Neutrophil (primary cell): Measurements from ENCODE around the gene L2HGDH.

ENCODE experiments used
- H3K27ac ChIP-seq: fragments of 200-600 bp; sonication (generic); 2 replicates; pipeline ENCODE4 v1.5.1; 2016; ENCODE audit warnings: mild to moderate bottlenecking, moderate library complexity
- H3K27me3 ChIP-seq: fragments of 200-600 bp; sonication (generic); 2 replicates; pipeline ENCODE4 v1.6.0; 2016; ENCODE audit warnings: mild to moderate bottlenecking
- H3K36me3 ChIP-seq: fragments of 200-600 bp; sonication (generic); 2 replicates; pipeline ENCODE4 v1.5.1; 2017
- H3K4me1 ChIP-seq, 2 experiments: fragments of 200-600 bp in 1 of 2; sonication (generic) in 1 of 2; 1 replicate in 1 of 2; 2 replicates in 1 of 2; pipeline versions ENCODE4 v1.5.1 to v1.6.1; 2013 to 2016; ENCODE audit warnings: low read depth in 1 of 2, low read length in 1 of 2, mild to moderate bottlenecking in 1 of 2, moderate library complexity in 1 of 2; ENCODE audit not compliant: control insufficient read depth in 1 of 2, insufficient read depth in 1 of 2
- H3K4me3 ChIP-seq, 2 experiments: fragments of 200-600 bp in 1 of 2; sonication (generic) in 1 of 2; 1 replicate in 1 of 2; 2 replicates in 1 of 2; pipeline ENCODE4 v1.5.1; 2013 to 2016; ENCODE audit warnings: low read depth in 1 of 2, low read length in 1 of 2, mild to moderate bottlenecking in 1 of 2, moderate library complexity in 1 of 2
- H3K9me3 ChIP-seq: fragments of 200-600 bp; sonication (generic); 2 replicates; pipeline ENCODE4 v1.5.1; 2016
- CTCF ChIP-seq: fragments of 200-600 bp; sonication (generic); IDR thresholded peaks from 2 replicates; pipeline ENCODE4 v1.5.1; 2016; ENCODE audit warnings: antibody characterized with exemption

L2HGDH gene

GRCh38 chr14:50344116-50344775, 32.2 kb upstream of the L2HGDH start:
- H3K4me3 ChIP-seq: no peak overlapping the region
- no peaks in the 10 kb centered on the region for H3K27me3 ChIP-seq
- H3K36me3 ChIP-seq: no peaks in the 10 kb centered on the region
- no peak for TF ChIP-seq CTCF
- H3K9me3 ChIP-seq: no peaks in the 10 kb centered on the region
- H3K4me1 ChIP-seq: no peaks in the 10 kb centered on the region
- H3K27ac ChIP-seq: no peak overlapping the region

- Histone ChIP-seq H3K4me3 (no peak overlapping the region), H3K36me3 (peaks cover 4% of the 10 kb centered on the region), H3K9me3 (no peaks in the 10 kb centered on the region), H3K27ac (no peak overlapping the region), H3K27me3 (no peaks in the 10 kb centered on the region), H3K4me1 (no peaks in the 10 kb centered on the region)
- TF ChIP-seq CTCF: no peak
These were observed 31.4 kb upstream of the L2HGDH start for GRCh38 chr14:50343434-50343833.

- no peak overlapping the region for H3K27ac ChIP-seq
- H3K36me3 ChIP-seq: peaks cover 7% of the 10 kb centered on the region
- no peaks in the 10 kb centered on the region for H3K4me1 ChIP-seq
- no peaks in the 10 kb centered on the region for H3K9me3 ChIP-seq
- no peaks in the 10 kb centered on the region for H3K27me3 ChIP-seq
- TF ChIP-seq CTCF: no peak
- no peak overlapping the region for H3K4me3 ChIP-seq
These were observed 30.4 kb upstream of the L2HGDH start for GRCh38 chr14:50342221-50343078.

GRCh38 chr14:50340963-50341362, 28.9 kb upstream of the L2HGDH start:
- Histone ChIP-seq H3K9me3 (no peaks in the 10 kb centered on the region), H3K36me3 (peaks cover 7% of the 10 kb centered on the region), H3K27ac (no peak overlapping the region), H3K4me3 (no peak overlapping the region), H3K4me1 (peaks cover 0 to 4% of the 10 kb centered on the region in 2 experiments), H3K27me3 (no peaks in the 10 kb centered on the region)
- TF ChIP-seq CTCF: no peak

GRCh38 chr14:50340045-50340444, 28.0 kb upstream of the L2HGDH start:
- no peaks in the 10 kb centered on the region for H3K9me3 ChIP-seq
- no peak for TF ChIP-seq CTCF
- no peak overlapping the region for H3K4me3 ChIP-seq
- H3K27me3 ChIP-seq: no peaks in the 10 kb centered on the region
- peaks cover 7% of the 10 kb centered on the region for H3K36me3 ChIP-seq
- H3K4me1 ChIP-seq: peaks cover 0 to 4% of the 10 kb centered on the region in 2 experiments
- H3K27ac ChIP-seq: no peak overlapping the region
